IMR-90 (cell line): ENCODE measurements around the gene HDGFL2. TPM values are rescaled to one million over a fixed set of nuclear protein-coding genes. Genes with fewer than 3 reads are reported as not detected.

Experiments used
- ATAC-seq: fragments of 200-7000 bp; cut with Tn5 transposase; 2 replicates; pipeline ENCODE4 v1.9.1; 2020; ENCODE audit warnings: low read depth, mild to moderate bottlenecking, moderate library complexity
- BruUV-seq: library from RNA; stranded (reverse); fragments of 400-500 nt; replicated peaks from 2 replicates; lab custom pipeline; 2021; lab: Mats Ljungman, UMichigan
- CTCF ChIA-PET: fragments of 300-600 bp; formaldehyde crosslinking; extraction: SDS; loops from one replicate; lab custom pipeline; 2021; ENCODE audit warnings: antibody characterized with exemption; lab: Yijun Ruan, JAX
- POLR2A ChIA-PET: fragments of 300-600 bp; sonication (Branson Sonifier 250); formaldehyde crosslinking; loops from one replicate; lab custom pipeline; 2022; ENCODE audit warnings: antibody characterized with exemption; ENCODE audit not compliant: unreplicated experiment; lab: Charles Lee
- DNase-seq: peaks from one replicate; pipeline ENCODE4 v3.0.0; 2013
- H2AFZ ChIP-seq: replicated peaks from 2 replicates; pipeline ENCODE3; 2013; ENCODE audit warnings: low read length, mild to moderate bottlenecking; ENCODE audit not compliant: poor library complexity
- H2AK5ac ChIP-seq: 2 replicates; pipeline ENCODE4 v1.6.1; 2013; ENCODE audit warnings: low read depth, low read length, inconsistent platforms
- H2AK9ac ChIP-seq: replicated peaks from 2 replicates; pipeline ENCODE3; 2013; ENCODE audit warnings: mild to moderate bottlenecking, low read depth, low read length, moderate library complexity; ENCODE audit not compliant: poor library complexity
- H2BK120ac ChIP-seq: 2 replicates; pipeline ENCODE4 v1.6.1; 2013; ENCODE audit warnings: low read depth, low read length, inconsistent platforms
- H2BK15ac ChIP-seq: 3 replicates; pipeline ENCODE4 v1.6.1; 2013; ENCODE audit warnings: low read depth, low read length, inconsistent platforms
- H2BK20ac ChIP-seq: 2 replicates; pipeline ENCODE4 v1.6.1; 2013; ENCODE audit warnings: low read depth, mild to moderate bottlenecking, inconsistent platforms, low read length, moderate library complexity
- H2BK5ac ChIP-seq: 2 replicates; pipeline ENCODE4 v1.6.1; 2013; ENCODE audit warnings: mild to moderate bottlenecking, low read depth, low read length, inconsistent platforms; ENCODE audit not compliant: poor library complexity, severe bottlenecking
- H3K14ac ChIP-seq: replicated peaks from 2 replicates; pipeline ENCODE4 v1.6.1; 2013; ENCODE audit warnings: low read depth, low read length, inconsistent platforms
- H3K18ac ChIP-seq: 2 replicates; pipeline ENCODE4 v1.6.1; 2013; ENCODE audit warnings: low read depth, low read length, control low read depth
- H3K23ac ChIP-seq: 2 replicates; pipeline ENCODE4 v1.6.1; 2013; ENCODE audit warnings: low read depth, low read length, inconsistent platforms
- H3K27ac ChIP-seq: 2 replicates; pipeline ENCODE4 v1.5.1; 2013; ENCODE audit warnings: mild to moderate bottlenecking, control low read depth, low read length; ENCODE audit not compliant: insufficient read depth
- H3K27me3 ChIP-seq: 2 replicates; pipeline ENCODE4 v1.6.1; 2013; ENCODE audit warnings: low read length; ENCODE audit not compliant: control insufficient read depth, insufficient read depth
- H3K36me3 ChIP-seq: 2 replicates; pipeline ENCODE4 v1.6.1; 2013; ENCODE audit warnings: low read length, mixed read lengths; ENCODE audit not compliant: control insufficient read depth, insufficient read depth
- H3K4ac ChIP-seq: 2 replicates; pipeline ENCODE4 v1.6.1; 2013; ENCODE audit warnings: low read depth, low read length, inconsistent platforms
- H3K4me1 ChIP-seq: 2 replicates; pipeline ENCODE4 v1.6.1; 2013; ENCODE audit warnings: low read length, mixed read lengths; ENCODE audit not compliant: control insufficient read depth, insufficient read depth
- H3K4me2 ChIP-seq: 2 replicates; pipeline ENCODE4 v1.6.1; 2013; ENCODE audit warnings: low read depth, mild to moderate bottlenecking, control low read depth, low read length, moderate library complexity
- H3K4me3 ChIP-seq: 2 replicates; pipeline ENCODE4 v1.5.1; 2013; ENCODE audit warnings: low read depth, mild to moderate bottlenecking, control low read depth, low read length, moderate library complexity; ENCODE audit not compliant: insufficient read depth
- H3K56ac ChIP-seq: 2 replicates; pipeline ENCODE4 v1.6.1; 2013; ENCODE audit warnings: low read length, inconsistent platforms; ENCODE audit not compliant: insufficient read depth; ENCODE audit errors: extremely low read depth
- H3K79me1 ChIP-seq, 2 experiments: 2 replicates each; pipeline ENCODE4 v1.6.1; 2013; ENCODE audit warnings: low read length in 2 of 2, inconsistent platforms in 1 of 2, low read depth in 1 of 2
- H3K9ac ChIP-seq: 2 replicates; pipeline ENCODE4 v1.6.1; 2013; ENCODE audit warnings: low read depth, low read length, control low read depth
- H3K9me1 ChIP-seq: 2 replicates; pipeline ENCODE4 v1.6.1; 2013; ENCODE audit warnings: low read length, inconsistent platforms; ENCODE audit not compliant: insufficient read depth
- H3K9me3 ChIP-seq: 2 replicates; pipeline ENCODE4 v1.6.1; 2013; ENCODE audit warnings: low read length; ENCODE audit not compliant: control insufficient read depth, insufficient read depth
- H4K20me1 ChIP-seq: 2 replicates; pipeline ENCODE4 v1.6.1; 2013; ENCODE audit warnings: low read length, inconsistent platforms; ENCODE audit not compliant: insufficient read depth
- H4K5ac ChIP-seq: 2 replicates; pipeline ENCODE4 v1.6.1; 2013; ENCODE audit warnings: mild to moderate bottlenecking, low read depth, low read length, control low read depth
- H4K8ac ChIP-seq, 2 experiments: 2 replicates each; pipeline ENCODE4 v1.6.1; 2013; ENCODE audit warnings: low read depth in 2 of 2, low read length in 2 of 2, control low read depth in 1 of 2, inconsistent platforms in 1 of 2
- H4K91ac ChIP-seq: 2 replicates; pipeline ENCODE4 v1.6.1; 2013; ENCODE audit warnings: low read depth, low read length, inconsistent platforms; ENCODE audit not compliant: insufficient read depth
- BHLHE40 ChIP-seq: fragments of 150-350 bp; IDR thresholded peaks from 2 replicates; pipeline ENCODE4 v1.6.1; 2016; ENCODE audit warnings: mild to moderate bottlenecking, low read depth, low read length
- CEBPB ChIP-seq: IDR thresholded peaks from 2 replicates; pipeline ENCODE4 v1.6.1; 2012; ENCODE audit warnings: low read depth, low read length, improper control_type of control experiment
- FOS ChIP-seq: fragments of 150-350 bp; IDR thresholded peaks from 2 replicates; pipeline ENCODE4 v1.6.1; 2016; ENCODE audit warnings: low read depth, low read length
- MAZ ChIP-seq: IDR thresholded peaks from 2 replicates; pipeline ENCODE4 v1.6.1; 2012; ENCODE audit warnings: low read depth, mild to moderate bottlenecking, low read length, improper control_type of control experiment, moderate library complexity, borderline replicate concordance
- POLR2A ChIP-seq: IDR thresholded peaks from 2 replicates; pipeline ENCODE4 v1.6.1; 2012; ENCODE audit warnings: mild to moderate bottlenecking, low read depth, low read length
- RAD21 ChIP-seq: IDR thresholded peaks from 2 replicates; pipeline ENCODE4 v1.6.1; 2012; ENCODE audit warnings: low read length, improper control_type of control experiment
- SMC3 ChIP-seq: fragments of 150-350 bp; IDR thresholded peaks from 2 replicates; pipeline ENCODE4 v1.6.1; 2016; ENCODE audit warnings: low read depth, mild to moderate bottlenecking, antibody characterized with exemption, low read length, moderate library complexity
- WGBS, 2 experiments: methylation state at CpG; one replicate each; pipeline versions ENCODE4 v1.1.5 to v1.1.7; 2013; ENCODE audit warnings: missing lambda C conversion rate in 2 of 2; ENCODE audit not compliant: insufficient read length in 1 of 2; ENCODE audit errors: extremely low coverage in 2 of 2; 5-methylcytosine and 5-hydroxymethylcytosine counted together
- dilution Hi-C: fragments of 300-500 bp; cut with HindIII; formaldehyde crosslinking; loops from one replicate; pipeline ENCODE4 v1.14.3; 2018; ENCODE audit warnings: low sequenced_read_pairs; ENCODE audit not compliant: unreplicated experiment
- in situ Hi-C: fragments of 300-500 bp; cut with MboI; formaldehyde crosslinking; loops from 3 replicates; pipeline ENCODE4 v1.14.3; 2019; ENCODE audit warnings: low sequenced_read_pairs, inconsistent platforms, mixed read lengths
- intact Hi-C: fragments of 100-400 bp; cut with micrococcal nuclease; formaldehyde crosslinking; loops from 2 replicates; pipeline ENCODE4 v1.10.0; 2022
- polyA plus RNA-seq, 3 experiments: library from polyadenylated mRNA; depleted of rRNA; stranded (reverse); fragments of >200 nt; gene quantifications; 2 replicates each; pipeline ENCODE4 v1.2.3, GENCODE V29; 2012; ENCODE audit warnings: low replicate concordance in 1 of 3
- total RNA-seq: library from RNA; depleted of rRNA; stranded (reverse); fragments of >200 nt; gene quantifications from 2 replicates; pipeline ENCODE4 v1.2.3, GENCODE V29; 2012
- TF ChIP-seq, protein P1 (sequence below): fragments of 150-350 bp; IDR thresholded peaks from 2 replicates; pipeline ENCODE4 v1.6.1; 2016; ENCODE audit warnings: low read depth, mild to moderate bottlenecking, low read length, moderate library complexity, borderline replicate concordance
- TF ChIP-seq, protein P2 (sequence below): fragments of 150-350 bp; IDR thresholded peaks from 2 replicates; pipeline ENCODE4 v1.6.1; 2017; ENCODE audit warnings: mild to moderate bottlenecking, antibody characterized with exemption, low read length, low read depth
- TF ChIP-seq, protein P3 (sequence below): conservative IDR thresholded peaks from 2 replicates; pipeline ENCODE4 v1.5.1; 2012; ENCODE audit warnings: mild to moderate bottlenecking, low read depth, low read length, improper control_type of control experiment

Gene HDGFL2
- total and polyA plus RNA-seq, 2 of the 4 experiments (the other 2 are of a cell fraction): 35.8 to 48.5 TPM

- Histone ChIP-seq H3K9me1 (no peaks in the 10 kb centered on the region), H3K36me3 (no peaks in the 10 kb centered on the region), H2AK9ac (no peak overlapping the region), H2BK120ac (no peak overlapping the region), H4K8ac (no peak overlapping the region), H3K4me1 (peaks cover 1% of the 10 kb centered on the region; the same call in 1 of the 2 replicates), H3K27ac (no peak overlapping the region), H3K79me1 (no peaks in the 10 kb centered on the region), H3K14ac (no peak overlapping the region), H3K27me3 (peaks cover 7% of the 10 kb centered on the region), H2BK5ac (no peak overlapping the region), H2BK20ac (no peak overlapping the region), H2BK15ac (no peak overlapping the region), H3K18ac (no peak overlapping the region), H4K5ac (no peak overlapping the region), H3K9ac (no peak overlapping the region), H3K23ac (no peak overlapping the region), H3K4ac (no peak overlapping the region), H4K91ac (no peak overlapping the region), H2AK5ac (no peak overlapping the region), H3K4me3 (no peak overlapping the region), H3K4me2 (no peak overlapping the region), H3K56ac (no peak overlapping the region), H2AFZ (no peak overlapping the region), H3K9me3 (no peaks in the 10 kb centered on the region), H4K20me1 (no peaks in the 10 kb centered on the region)
- ChIA-PET POLR2A (no interaction called here), CTCF (no interaction called here)
- DNase-seq (no peak), ATAC-seq (no peak)
- TF ChIP-seq SMC3: no peak
- TF ChIP-seq, protein P1, sequence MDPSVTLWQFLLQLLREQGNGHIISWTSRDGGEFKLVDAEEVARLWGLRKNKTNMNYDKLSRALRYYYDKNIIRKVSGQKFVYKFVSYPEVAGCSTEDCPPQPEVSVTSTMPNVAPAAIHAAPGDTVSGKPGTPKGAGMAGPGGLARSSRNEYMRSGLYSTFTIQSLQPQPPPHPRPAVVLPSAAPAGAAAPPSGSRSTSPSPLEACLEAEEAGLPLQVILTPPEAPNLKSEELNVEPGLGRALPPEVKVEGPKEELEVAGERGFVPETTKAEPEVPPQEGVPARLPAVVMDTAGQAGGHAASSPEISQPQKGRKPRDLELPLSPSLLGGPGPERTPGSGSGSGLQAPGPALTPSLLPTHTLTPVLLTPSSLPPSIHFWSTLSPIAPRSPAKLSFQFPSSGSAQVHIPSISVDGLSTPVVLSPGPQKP: no peak
- no peak for TF ChIP-seq POLR2A
- TF ChIP-seq BHLHE40: no peak
- TF ChIP-seq, protein P2, sequence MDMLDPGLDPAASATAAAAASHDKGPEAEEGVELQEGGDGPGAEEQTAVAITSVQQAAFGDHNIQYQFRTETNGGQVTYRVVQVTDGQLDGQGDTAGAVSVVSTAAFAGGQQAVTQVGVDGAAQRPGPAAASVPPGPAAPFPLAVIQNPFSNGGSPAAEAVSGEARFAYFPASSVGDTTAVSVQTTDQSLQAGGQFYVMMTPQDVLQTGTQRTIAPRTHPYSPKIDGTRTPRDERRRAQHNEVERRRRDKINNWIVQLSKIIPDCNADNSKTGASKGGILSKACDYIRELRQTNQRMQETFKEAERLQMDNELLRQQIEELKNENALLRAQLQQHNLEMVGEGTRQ: no peak
- TF ChIP-seq FOS: no peak
- no peak for TF ChIP-seq RAD21
- no peak for TF ChIP-seq MAZ
- TF ChIP-seq, protein P3, sequence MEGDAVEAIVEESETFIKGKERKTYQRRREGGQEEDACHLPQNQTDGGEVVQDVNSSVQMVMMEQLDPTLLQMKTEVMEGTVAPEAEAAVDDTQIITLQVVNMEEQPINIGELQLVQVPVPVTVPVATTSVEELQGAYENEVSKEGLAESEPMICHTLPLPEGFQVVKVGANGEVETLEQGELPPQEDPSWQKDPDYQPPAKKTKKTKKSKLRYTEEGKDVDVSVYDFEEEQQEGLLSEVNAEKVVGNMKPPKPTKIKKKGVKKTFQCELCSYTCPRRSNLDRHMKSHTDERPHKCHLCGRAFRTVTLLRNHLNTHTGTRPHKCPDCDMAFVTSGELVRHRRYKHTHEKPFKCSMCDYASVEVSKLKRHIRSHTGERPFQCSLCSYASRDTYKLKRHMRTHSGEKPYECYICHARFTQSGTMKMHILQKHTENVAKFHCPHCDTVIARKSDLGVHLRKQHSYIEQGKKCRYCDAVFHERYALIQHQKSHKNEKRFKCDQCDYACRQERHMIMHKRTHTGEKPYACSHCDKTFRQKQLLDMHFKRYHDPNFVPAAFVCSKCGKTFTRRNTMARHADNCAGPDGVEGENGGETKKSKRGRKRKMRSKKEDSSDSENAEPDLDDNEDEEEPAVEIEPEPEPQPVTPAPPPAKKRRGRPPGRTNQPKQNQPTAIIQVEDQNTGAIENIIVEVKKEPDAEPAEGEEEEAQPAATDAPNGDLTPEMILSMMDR: no peak
- TF ChIP-seq CEBPB: no peak
- in situ Hi-C loops: no loop called here
- BruUV-seq: no TSS peak
- intact Hi-C loops: no loop called here
- dilution Hi-C loops: no loop called here
- 84% methylated on average over 12 of the region's 17 CpGs; no CpG with 5 or more reads in 1 of the 2 experiments for WGBS, 2 experiments
Observed at GRCh38 chr19:4513248-4513647, 41.2 kb downstream of the HDGFL2 start.
